NCI-H2196 treated with DMSO at 0.1 percent for 48 hours (cell line): Measurements from ENCODE around the gene EPHB1.

Experiments
- DNase-seq: peaks from one replicate; lab custom pipeline; 2025; ENCODE audit not compliant: unreplicated experiment; lab: John Stamatoyannopoulos, UW

The EPHB1 gene

GRCh38 chr3:135076341-135076740 is 281.3 kb downstream of the EPHB1 start:
- DNase-seq: no peak

DNA sequence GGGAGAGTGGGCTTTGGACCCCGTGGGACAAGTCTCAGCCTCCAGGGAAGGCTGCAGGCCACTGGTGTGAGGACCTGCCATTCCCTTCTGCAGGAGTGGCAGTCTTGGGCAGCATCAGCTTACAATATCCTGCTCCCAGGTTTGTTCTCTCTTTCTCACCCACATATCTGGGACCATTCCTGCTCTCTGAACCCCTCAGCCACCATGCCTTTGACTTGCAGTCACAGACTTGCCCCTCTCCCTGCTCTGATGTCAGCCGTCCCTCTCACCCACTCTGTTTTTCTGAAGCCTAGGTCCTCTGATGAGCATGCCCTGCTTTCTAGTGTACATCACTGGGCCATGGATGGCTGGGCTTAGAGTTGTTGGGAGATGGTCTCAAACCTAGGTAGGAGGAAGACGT is 282.1 kb downstream of the EPHB1 start:
- no peak for DNase-seq

GRCh38 chr3:135078283-135078682 is 283.2 kb downstream of the EPHB1 start:
- no peak for DNase-seq

DNA sequence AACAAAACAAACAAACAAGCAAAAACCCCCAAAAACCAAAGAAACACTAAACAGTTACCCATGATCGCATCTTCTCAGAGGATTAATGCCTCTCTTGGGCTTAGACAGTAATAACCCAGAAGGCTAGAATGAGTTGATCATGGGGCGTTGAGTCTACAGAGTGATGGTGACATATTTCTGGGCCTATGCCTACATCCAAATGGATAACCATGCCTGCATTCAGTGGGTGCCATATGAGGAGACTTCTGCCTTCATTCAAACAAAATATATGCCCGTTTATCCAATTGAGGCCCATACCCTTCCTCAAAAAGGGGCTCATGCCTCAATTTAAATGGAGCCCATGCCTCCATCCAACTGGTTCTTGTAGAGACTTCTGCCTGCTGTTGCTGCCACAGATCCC is 284.0 kb downstream of the EPHB1 start:
- DNase-seq: no peak

DNA sequence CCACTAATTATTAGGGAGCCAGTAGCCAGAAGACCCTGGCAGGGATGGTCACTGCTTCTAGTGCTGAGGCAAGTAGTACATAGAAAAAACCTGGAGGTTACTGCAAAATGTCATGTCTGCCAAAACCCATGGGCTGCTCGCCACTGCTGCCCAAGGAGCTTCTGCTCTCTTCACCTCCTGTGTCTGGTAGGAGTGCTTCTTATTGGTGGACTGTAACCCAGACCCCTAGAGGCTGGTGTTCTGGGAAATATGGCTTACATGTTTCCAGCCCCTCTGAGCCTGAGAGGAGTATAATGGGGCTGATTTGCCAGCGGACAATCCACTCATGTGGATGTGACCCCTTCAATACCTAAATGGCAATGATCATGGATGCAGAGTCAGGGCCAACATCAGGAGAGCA is 286.4 kb downstream of the EPHB1 start:
- DNase-seq: no peak

DNA sequence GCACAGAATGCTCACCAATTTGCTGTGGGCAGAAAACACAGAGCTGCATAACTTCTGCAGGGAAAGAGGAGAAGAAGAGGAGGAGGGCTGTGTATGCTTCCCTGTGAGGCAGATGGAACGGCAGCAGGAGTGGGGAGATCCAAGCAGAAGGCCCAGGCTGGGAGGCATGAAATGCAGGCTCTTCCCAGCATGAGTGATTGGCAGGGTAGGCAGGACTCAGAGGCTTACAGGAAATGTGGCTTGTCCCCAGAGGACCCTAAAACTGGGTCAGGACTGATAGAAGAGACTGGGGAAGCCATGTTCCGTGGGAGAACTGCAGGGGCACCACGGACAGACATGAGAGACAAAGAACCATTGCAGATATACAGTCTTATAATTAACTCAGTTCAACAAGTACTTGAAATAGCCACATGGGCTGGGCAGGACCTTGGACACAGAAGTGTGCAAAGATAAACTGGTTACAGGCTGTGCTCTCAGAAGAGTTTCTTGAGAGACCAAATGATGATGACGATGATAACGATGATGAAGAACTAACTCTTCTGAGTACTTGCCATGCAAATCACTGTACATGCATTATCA is 286.9 kb downstream of the EPHB1 start:
- no peak for DNase-seq

DNA sequence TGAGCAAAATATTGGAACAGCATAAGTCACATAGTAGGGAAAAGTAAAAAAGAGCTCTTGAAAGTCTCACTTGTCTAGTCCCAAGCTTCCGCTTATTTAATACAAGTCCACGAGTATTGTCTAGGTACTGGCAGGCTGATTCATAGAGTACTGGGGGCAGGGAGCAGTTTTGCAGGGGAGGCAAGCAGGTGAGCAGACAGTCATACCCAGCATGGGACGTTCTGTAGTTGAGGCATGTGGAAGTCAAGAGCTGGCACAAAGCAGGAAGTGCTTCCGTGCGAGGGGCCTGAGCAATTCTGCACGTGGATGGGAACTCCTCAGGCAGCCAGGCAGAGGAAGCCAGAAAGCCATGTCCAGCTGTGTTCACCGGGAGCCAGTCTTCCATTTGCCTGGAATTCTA is 287.6 kb downstream of the EPHB1 start:
- no peak for DNase-seq

DNA sequence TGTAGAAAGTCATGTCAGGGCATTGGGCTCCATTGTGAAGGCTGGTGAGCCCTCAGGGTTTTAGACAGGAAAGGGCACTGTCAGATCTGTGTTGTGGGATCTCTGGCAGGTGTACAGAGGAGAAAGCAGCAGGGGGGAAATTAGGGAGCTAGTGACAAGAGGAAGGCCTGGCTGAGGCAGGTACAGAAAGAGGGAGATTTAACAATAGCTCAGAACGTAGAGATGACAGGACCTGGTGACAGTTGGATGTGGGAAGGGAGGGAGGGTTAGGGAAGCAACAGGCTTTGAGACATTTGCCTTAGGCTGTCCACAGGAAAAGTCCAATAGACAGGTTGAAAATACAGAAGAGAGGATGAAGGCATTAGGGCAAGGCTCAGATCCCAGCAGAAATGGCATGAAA is 288.1 kb downstream of the EPHB1 start:
- no peak for DNase-seq

GRCh38 chr3:135083756-135084155 is 288.7 kb downstream of the EPHB1 start:
- no peak for DNase-seq

- DNase-seq: no peak
These were observed 289.3 kb downstream of the EPHB1 start for GRCh38 chr3:135084405-135084804.

DNA sequence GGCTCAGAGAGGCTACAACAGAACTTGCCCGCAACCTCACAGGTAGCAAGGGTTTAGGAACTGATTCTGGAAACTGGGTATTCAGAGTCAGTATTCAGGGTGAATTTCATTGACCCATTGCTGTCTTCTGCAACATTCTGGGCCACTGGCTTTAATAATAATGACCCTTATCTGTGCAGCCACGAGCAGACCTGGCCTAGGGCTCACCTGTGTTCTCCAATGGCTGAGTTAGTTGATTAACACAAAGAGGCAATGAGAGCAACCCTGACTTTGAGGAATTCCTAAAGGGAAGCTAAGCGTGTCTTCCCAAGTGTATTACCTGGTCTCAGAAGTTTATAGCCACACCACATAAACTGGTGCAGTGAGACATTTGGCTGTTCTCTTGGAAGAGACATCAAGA is 289.9 kb downstream of the EPHB1 start:
- no peak for DNase-seq

GRCh38 chr3:135085652-135086436 is 290.8 kb downstream of the EPHB1 start:
- DNase-seq: no peak

GRCh38 chr3:135087782-135088181 is 292.7 kb downstream of the EPHB1 start:
- DNase-seq: no peak

DNA sequence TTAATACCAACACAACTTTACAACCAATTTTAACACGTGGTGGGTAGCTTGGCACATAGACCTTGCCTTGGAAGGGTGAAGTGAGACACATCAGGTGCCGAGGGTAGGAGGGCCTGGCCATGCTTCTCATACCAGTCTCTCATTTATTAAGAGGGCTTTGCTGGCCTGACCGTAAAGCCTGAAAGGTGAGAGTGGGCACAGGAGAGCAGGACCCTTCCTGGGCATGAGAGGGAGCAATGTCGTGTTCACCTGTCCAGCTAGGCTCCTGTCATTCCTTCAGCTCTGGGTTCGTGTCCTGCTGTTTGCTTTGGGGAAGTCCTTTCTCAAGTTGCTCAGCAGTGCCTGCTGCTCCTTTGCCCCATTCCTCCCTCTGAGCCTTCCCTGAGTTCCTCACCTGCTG is 294.4 kb downstream of the EPHB1 start:
- DNase-seq: no peak

DNA sequence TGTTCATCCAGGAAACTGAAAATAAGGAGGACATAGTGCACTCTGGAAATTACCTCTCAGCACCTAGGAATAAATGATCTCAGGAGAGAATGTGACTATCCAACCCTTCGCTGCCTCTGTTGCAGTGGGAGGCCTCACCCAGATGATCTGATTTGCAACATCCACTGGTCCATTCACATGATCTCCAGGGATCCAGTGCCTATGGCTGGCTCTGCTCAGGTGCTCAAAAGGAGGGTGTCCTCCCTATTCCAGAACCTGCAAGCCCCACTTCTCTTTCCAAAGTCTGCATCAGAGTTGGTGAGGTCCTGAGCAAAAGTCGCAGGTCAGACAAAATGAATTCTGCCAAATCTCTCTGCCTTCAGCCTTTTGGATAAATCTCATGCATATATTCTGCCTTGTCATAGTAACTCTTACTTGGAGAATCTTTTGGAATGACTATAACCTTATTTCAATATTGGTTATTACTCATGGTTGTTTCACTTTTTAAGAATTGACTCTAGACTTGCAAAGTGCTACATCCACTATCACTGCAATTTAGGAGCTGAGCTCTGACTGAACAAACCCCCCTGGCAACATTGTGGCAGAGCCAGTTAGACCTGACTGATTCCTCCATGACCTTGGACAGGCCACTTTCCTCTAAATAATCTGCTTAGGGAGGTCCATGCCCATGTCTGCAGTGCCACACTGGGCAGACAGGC is 295.1 kb downstream of the EPHB1 start:
- DNase-seq: no peak

DNA sequence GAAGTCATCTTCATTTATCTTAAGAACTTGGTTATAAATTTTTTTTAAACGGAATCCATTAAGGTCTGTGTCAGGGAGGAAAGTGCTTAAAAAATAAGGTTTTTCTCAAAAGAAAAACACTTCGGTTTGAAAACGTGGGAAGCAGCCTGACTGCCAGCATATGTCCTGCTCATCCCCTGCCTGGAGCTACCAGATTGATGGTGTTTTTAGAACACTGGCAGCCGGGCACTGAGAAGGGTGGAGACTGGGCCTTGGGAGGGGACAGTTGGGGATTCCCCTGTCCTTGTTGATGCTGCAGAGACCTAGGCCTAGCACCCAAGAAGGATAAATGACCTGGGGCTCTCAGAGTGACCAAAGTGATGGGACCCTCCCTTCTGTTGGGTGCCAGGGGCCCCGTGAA is 296.9 kb downstream of the EPHB1 start:
- DNase-seq: no peak

DNA sequence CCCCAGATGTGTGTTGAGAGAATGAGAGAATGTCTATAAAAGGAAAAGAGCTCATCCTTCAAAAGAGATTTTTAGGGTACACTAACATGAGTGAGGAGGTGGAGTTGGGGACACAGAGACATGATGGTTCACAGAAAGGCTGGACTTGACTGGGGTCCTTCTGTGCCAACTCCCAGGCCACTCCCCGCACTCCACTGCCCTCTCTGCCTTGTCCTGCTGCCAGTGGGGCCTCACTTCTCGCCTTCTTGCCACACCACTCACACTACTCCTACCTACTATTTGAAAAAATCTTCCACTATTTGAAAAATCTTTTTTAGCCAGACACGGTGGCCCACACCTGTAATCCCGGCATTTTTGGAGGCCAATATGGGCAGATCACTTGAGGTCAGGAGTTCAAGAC is 298.1 kb downstream of the EPHB1 start:
- no peak for DNase-seq

DNA sequence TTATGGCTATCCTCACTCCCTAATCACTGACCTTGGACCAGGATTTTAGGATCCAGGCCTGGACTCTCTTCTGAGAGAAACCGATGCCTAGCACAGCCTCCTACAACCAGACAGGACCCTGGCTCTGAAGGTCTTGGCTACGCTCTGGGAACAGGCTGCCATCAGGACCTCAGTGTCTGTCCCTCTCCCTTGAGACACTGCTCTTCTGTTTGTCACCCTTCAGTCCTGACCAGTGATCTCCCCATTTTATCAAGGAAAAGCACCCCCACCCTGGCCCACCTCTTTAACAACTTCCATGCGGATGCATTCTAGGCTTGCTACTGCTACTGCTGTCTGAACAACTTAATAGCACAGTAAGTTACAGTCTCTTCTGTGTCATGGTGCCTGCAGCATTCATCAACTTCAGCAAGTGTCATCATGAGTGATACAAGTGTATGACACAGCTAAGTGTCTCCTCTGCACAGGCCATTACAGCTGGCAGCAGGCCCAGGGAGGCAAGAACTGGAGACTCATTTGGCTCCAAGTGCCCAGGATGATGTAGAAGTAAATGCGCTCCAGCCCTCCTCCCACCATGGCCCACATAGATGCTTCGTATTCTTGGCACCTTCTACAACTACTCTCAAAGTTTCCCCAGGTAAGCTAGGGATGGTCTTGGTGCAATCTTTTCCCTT is 302.4 kb downstream of the EPHB1 start:
- DNase-seq: no peak

- DNase-seq: no peak
These were observed 304.8 kb downstream of the EPHB1 start for GRCh38 chr3:135099734-135100355.

GRCh38 chr3:135100366-135100765 is 305.3 kb downstream of the EPHB1 start:
- no peak for DNase-seq

GRCh38 chr3:135103917-135104316 is 308.9 kb downstream of the EPHB1 start:
- DNase-seq: no peak
